T47D (cell line): Measurements from ENCODE around the gene LIPK.
"Not testable (repeated sequence)": the region's sequence is repeated elsewhere in the genome, so short reads cannot be mapped to it uniquely, and the experiment has no call there.

Experiments
- DNase-seq, 2 experiments: peaks; one replicate each; pipeline versions ENCODE4 v3.0.0 to v3.0.0-alpha.2; 2011 to 2012; ENCODE audit warnings: low read depth in 1 of 2, low spot score in 1 of 2
- JUND ChIP-seq: IDR thresholded peaks from 2 replicates; pipeline ENCODE4 v1.6.1; 2012; ENCODE audit warnings: low read depth
- in situ Hi-C: cut with HindIII; loops from 2 replicates; pipeline ENCODE4 v1.10.0; 2016; ENCODE audit warnings: low sequenced_read_pairs, low pct_unique_long_range_greater_than_20kb

The LIPK gene

GRCh38 chr10:88682491-88682890, 23.6 kb upstream of the LIPK start:
- TF ChIP-seq JUND = no peak
- DNase-seq = no peak
- in situ Hi-C loops = no loop called here

GRCh38 chr10:88687853-88688467, 18.1 kb upstream of the LIPK start:
- in situ Hi-C loops = no loop called here
- DNase-seq = peak; percentile 18 to 44
- TF ChIP-seq JUND = no peak

GRCh38 chr10:88689366-88689765, 16.7 kb upstream of the LIPK start:
- TF ChIP-seq JUND = no peak
- DNase-seq = no peak
- in situ Hi-C loops = no loop called here

- in situ Hi-C loops = no loop called here
- TF ChIP-seq JUND = no peak
- DNase-seq = peak in 1 of 2 experiments; percentile 39
These were observed 12.5 kb upstream of the LIPK start for GRCh38 chr10:88693392-88694020.

GRCh38 chr10:88702848-88703597, 3.0 kb upstream of the LIPK start:
- DNase-seq = peak in 1 of 2 experiments; percentile 57
- in situ Hi-C loops = no loop called here
- no peak for TF ChIP-seq JUND

- TF ChIP-seq JUND = no peak
- DNase-seq = no peak
- in situ Hi-C loops = no loop called here
These were observed 1.5 kb downstream of the LIPK start for GRCh38 chr10:88707429-88708155.

GRCh38 chr10:88709361-88709760, 3.3 kb downstream of the LIPK start:
- DNase-seq, in situ Hi-C loops: not testable (repeated sequence)

- in situ Hi-C loops = no loop called here
- DNase-seq = no peak
- no peak for TF ChIP-seq JUND
These were observed 9.5 kb downstream of the LIPK start for GRCh38 chr10:88715517-88715916.

GRCh38 chr10:88721392-88721791, 15.3 kb downstream of the LIPK start:
- DNase-seq = no peak
- no peak for TF ChIP-seq JUND
- in situ Hi-C loops = no loop called here

GRCh38 chr10:88725798-88726197, 19.7 kb downstream of the LIPK start:
- in situ Hi-C loops = no loop called here
- no peak for DNase-seq
- no peak for TF ChIP-seq JUND

GRCh38 chr10:88728107-88728763, 22.2 kb downstream of the LIPK start:
- in situ Hi-C loops = no loop called here
- DNase-seq = peak in 1 of 2 experiments; percentile 26
- TF ChIP-seq JUND = no peak

- peak in 1 of 2 experiments; percentile 22 for DNase-seq
- TF ChIP-seq JUND = no peak
- in situ Hi-C loops = no loop called here
These were observed 24.8 kb downstream of the LIPK start for GRCh38 chr10:88730864-88731263.
